SK-N-SH (cell line): Measurements from ENCODE around the gene MYBBP1A. TPM values are rescaled to one million over a fixed set of nuclear protein-coding genes. Genes with fewer than 3 reads are reported as not detected.

Experiments used
- CTCF ChIA-PET: fragments of 300-600, 350-600 bp; formaldehyde crosslinking; extraction: SDS; loops from one replicate; lab custom pipeline; 2021; lab: Yijun Ruan, JAX
- POLR2A ChIA-PET: fragments of 350-600 bp; sonication (Branson Sonifier 250); formaldehyde crosslinking; extraction: SDS; loops from one replicate; lab custom pipeline; 2020; ENCODE audit warnings: antibody characterized with exemption, inconsistent platforms; lab: Yijun Ruan, JAX
- DNase-seq: peaks from one replicate; pipeline ENCODE4 v3.0.0; 2012
- H2AFZ ChIP-seq: fragments of 200-600 bp; sonication (generic); 2 replicates; pipeline ENCODE4 v1.8.1; 2016; ENCODE audit warnings: antibody characterized with exemption, mild to moderate bottlenecking, low read depth
- H3F3A ChIP-seq: fragments of 200-600 bp; sonication (generic); replicated peaks from 2 replicates; pipeline ENCODE3; 2016; ENCODE audit warnings: antibody characterized with exemption, mild to moderate bottlenecking; ENCODE audit not compliant: insufficient read depth
- H3K27ac ChIP-seq, 2 experiments: fragments of 200-500 bp in 1 of 2; fragments of 200-600 bp in 1 of 2; sonication (Bioruptor generic) in 1 of 2; sonication (generic), shearing (Covaris generic) in 1 of 2; 2 replicates each; pipeline versions ENCODE4 v1.5.1 to v1.6.1; 2014 to 2016; ENCODE audit warnings: low read depth in 2 of 2, inconsistent platforms in 1 of 2, low read length in 1 of 2, mild to moderate bottlenecking in 1 of 2, mixed read lengths in 1 of 2
- H3K27me3 ChIP-seq: fragments of 200-600 bp; sonication (generic), shearing (Covaris generic); 2 replicates; pipeline ENCODE4 v1.6.1; 2016; ENCODE audit warnings: mixed run types; ENCODE audit not compliant: insufficient read depth
- H3K36me3 ChIP-seq, 2 experiments: fragments of 200-500 bp in 1 of 2; fragments of 200-600 bp in 1 of 2; sonication (Bioruptor generic) in 1 of 2; sonication (generic) in 1 of 2; replicated peaks in 1 of 2; 2 replicates each; pipeline versions ENCODE3 to v1.5.1; 2014 to 2016; ENCODE audit warnings: low read length in 1 of 2, mild to moderate bottlenecking in 1 of 2; ENCODE audit not compliant: insufficient read depth in 2 of 2, control insufficient read depth in 1 of 2
- H3K4me1 ChIP-seq, 2 experiments: fragments of 200-500 bp in 1 of 2; fragments of 200-600 bp in 1 of 2; sonication (Bioruptor generic) in 1 of 2; sonication (generic), shearing (Covaris generic) in 1 of 2; 2 replicates each; pipeline versions ENCODE4 v1.5.1 to v1.6.1; 2014 to 2016; ENCODE audit warnings: low read depth in 1 of 2, low read length in 1 of 2, mixed run types in 1 of 2; ENCODE audit not compliant: insufficient read depth in 2 of 2, control insufficient read depth in 1 of 2
- H3K4me2 ChIP-seq: fragments of 200-600 bp; sonication (generic), shearing (Covaris generic); 2 replicates; pipeline ENCODE4 v1.6.1; 2017; ENCODE audit warnings: mixed run types
- H3K4me3 ChIP-seq, 2 experiments: fragments of 200-500 bp in 1 of 2; fragments of 200-600 bp in 1 of 2; sonication (Bioruptor generic) in 1 of 2; sonication (generic), shearing (Covaris generic) in 1 of 2; 2 replicates each; pipeline versions ENCODE4 v1.5.1 to v1.8.1; 2014 to 2016; ENCODE audit warnings: low read depth in 2 of 2, inconsistent platforms in 1 of 2, low read length in 1 of 2, mild to moderate bottlenecking in 1 of 2, mixed read lengths in 1 of 2, moderate library complexity in 1 of 2
- H3K79me2 ChIP-seq: fragments of 200-600 bp; sonication (generic); 2 replicates; pipeline ENCODE4 v1.8.1; 2017; ENCODE audit warnings: mild to moderate bottlenecking; ENCODE audit not compliant: insufficient read depth
- H3K9ac ChIP-seq: fragments of 200-600 bp; sonication (generic); 2 replicates; pipeline ENCODE4 v1.6.1; 2017; ENCODE audit warnings: mixed run types
- H3K9me2 ChIP-seq: fragments of 200-600 bp; sonication (generic); 2 replicates; pipeline ENCODE4 v1.6.1; 2017; ENCODE audit warnings: mixed run types
- H3K9me3 ChIP-seq: fragments of 200-600 bp; sonication (generic); 2 replicates; pipeline ENCODE4 v1.6.1; 2017; ENCODE audit warnings: mixed run types, mild to moderate bottlenecking, moderate library complexity
- H4K20me1 ChIP-seq: fragments of 200-600 bp; sonication (generic); 2 replicates; pipeline ENCODE4 v1.6.1; 2017; ENCODE audit warnings: mild to moderate bottlenecking, mixed run types; ENCODE audit not compliant: insufficient read depth
- CHD2 ChIP-seq: fragments of 150-350 bp; IDR thresholded peaks from 2 replicates; pipeline ENCODE4 v1.6.1; 2018; ENCODE audit warnings: low read length; ENCODE audit not compliant: partially characterized antibody
- ELF1 ChIP-seq: IDR thresholded peaks from 2 replicates; pipeline ENCODE4 v1.4.0; 2012
- FOSL2 ChIP-seq: IDR thresholded peaks from 2 replicates; pipeline ENCODE4 v1.4.0; 2012; ENCODE audit warnings: low read depth, mild to moderate bottlenecking, moderate library complexity, borderline replicate concordance
- GATA2 ChIP-seq: sonication (generic); formaldehyde crosslinking; IDR thresholded peaks from 2 replicates; pipeline ENCODE4 v1.5.0; 2020; ENCODE audit warnings: mild to moderate bottlenecking, missing genetic modification reagents
- MAX ChIP-seq: IDR thresholded peaks from 2 replicates; pipeline ENCODE4 v1.4.0; 2012; ENCODE audit warnings: low read depth
- MEF2A ChIP-seq: IDR thresholded peaks from 2 replicates; pipeline ENCODE4 v1.4.0; 2012; ENCODE audit warnings: low read depth, borderline replicate concordance
- NRF1 ChIP-seq: IDR thresholded peaks from 2 replicates; pipeline ENCODE4 v1.6.1; 2012; ENCODE audit warnings: low read depth, mild to moderate bottlenecking, low read length
- POLR2AphosphoS5 ChIP-seq: IDR thresholded peaks from 2 replicates; pipeline ENCODE4 v1.6.1; 2012; ENCODE audit warnings: low read depth, low read length
- RAD21 ChIP-seq: IDR thresholded peaks from 2 replicates; pipeline ENCODE4 v1.6.1; 2012; ENCODE audit warnings: mild to moderate bottlenecking, low read length
- RCOR1 ChIP-seq: fragments of 150-350 bp; IDR thresholded peaks from 2 replicates; pipeline ENCODE4 v1.6.1; 2017; ENCODE audit warnings: antibody characterized with exemption, low read length
- RXRA ChIP-seq: IDR thresholded peaks from 2 replicates; pipeline ENCODE4 v1.4.0; 2012; ENCODE audit warnings: low read depth, mild to moderate bottlenecking, borderline replicate concordance
- TAF1 ChIP-seq: IDR thresholded peaks from 2 replicates; pipeline ENCODE4 v1.6.1; 2012; ENCODE audit warnings: low read depth, mild to moderate bottlenecking, low read length, moderate library complexity, borderline replicate concordance
- TEAD4 ChIP-seq: IDR thresholded peaks from 2 replicates; pipeline ENCODE4 v1.4.0; 2012; ENCODE audit warnings: mild to moderate bottlenecking, borderline replicate concordance; ENCODE audit not compliant: insufficient read depth
- USF1 ChIP-seq: IDR thresholded peaks from 2 replicates; pipeline ENCODE4 v1.4.0; 2012; ENCODE audit warnings: low read depth, borderline replicate concordance
- YY1 ChIP-seq: IDR thresholded peaks from 2 replicates; pipeline ENCODE4 v1.4.0; 2012; ENCODE audit warnings: low read depth, mild to moderate bottlenecking
- WGBS: methylation state at CpG from one replicate; pipeline ENCODE4 v1.1.6; 2017; ENCODE audit warnings: low lambda C conversion rate; 5-methylcytosine and 5-hydroxymethylcytosine counted together
- polyA plus RNA-seq, 3 experiments: library from polyadenylated mRNA; depleted of rRNA; stranded (reverse); fragments of >200 nt; gene quantifications; 2 replicates each; pipeline ENCODE4 v1.2.3, GENCODE V29; 2012
- TF ChIP-seq, protein P1 (sequence below): fragments of 200-600 bp; sonication (generic); IDR thresholded peaks from 2 replicates; pipeline ENCODE4 v1.6.1; 2017; ENCODE audit warnings: antibody characterized with exemption, mild to moderate bottlenecking, moderate library complexity
- TF ChIP-seq, protein P2 (sequence below): IDR thresholded peaks from 2 replicates; pipeline ENCODE4; 2012
- TF ChIP-seq, protein P3 (sequence below): fragments of 150-350 bp; IDR thresholded peaks from 2 replicates; pipeline ENCODE4 v1.6.1; 2017; ENCODE audit warnings: antibody characterized with exemption, low read length, low read depth, borderline replicate concordance

MYBBP1A gene
- polyA plus RNA-seq, 1 of the 3 experiments (the other 2 are of a cell fraction) = 93.0 TPM

DNA sequence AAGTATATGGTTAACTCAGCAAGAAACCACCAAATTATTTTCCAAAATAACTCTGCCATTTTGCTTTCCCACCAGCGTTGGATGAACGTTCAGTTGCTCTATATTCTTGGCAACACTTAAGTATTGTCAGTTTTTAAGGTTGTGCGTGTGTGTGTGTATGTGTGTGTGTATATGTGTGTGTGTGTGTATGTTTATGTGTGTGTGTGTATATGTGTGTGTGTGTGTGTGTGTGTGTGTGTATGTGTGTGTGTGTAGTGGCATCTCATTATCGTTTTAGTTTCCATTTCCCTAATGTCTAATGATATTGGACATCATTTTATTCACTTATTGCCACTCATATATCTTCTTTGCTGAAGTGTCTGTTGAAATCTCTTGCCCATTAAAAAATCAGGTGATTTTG is 17.9 kb upstream of the MYBBP1A start (continued):
- no peak for TF ChIP-seq TEAD4

DNA sequence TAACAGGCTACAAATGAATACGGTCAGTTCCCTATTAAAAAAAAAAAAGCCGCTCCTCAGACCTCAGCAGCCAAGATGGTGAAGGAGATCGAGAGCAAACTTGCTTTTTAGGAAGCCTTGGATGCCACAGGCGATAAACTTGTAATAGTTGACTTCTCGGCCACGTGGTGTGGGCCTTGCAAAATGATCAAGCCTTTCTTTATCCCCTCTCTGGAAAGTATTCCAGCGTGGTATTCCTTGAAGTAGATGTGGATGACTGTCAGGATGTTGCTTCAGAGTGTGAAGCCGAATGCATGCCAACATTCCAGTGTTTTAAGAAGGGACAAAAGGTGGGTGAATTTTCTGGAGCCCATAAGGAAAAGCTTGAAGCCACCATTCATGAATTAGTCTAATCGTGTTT is 16.9 kb upstream of the MYBBP1A start:
- Histone ChIP-seq H3K27me3 (peaks cover 24% of the 10 kb centered on the region; the same call in 1 of the 2 replicates), H4K20me1 (no peaks in the 10 kb centered on the region), H3F3A (no peaks in the 10 kb centered on the region), H3K9ac (no peak overlapping the region), H2AFZ (no peak overlapping the region), H3K27ac (no peak overlapping the region), H3K9me2 (no peaks in the 10 kb centered on the region), H3K36me3 (no peaks in the 10 kb centered on the region), H3K79me2 (no peaks in the 10 kb centered on the region), H3K4me1 (no peaks in the 10 kb centered on the region), H3K9me3 (no peaks in the 10 kb centered on the region), H3K4me3 (no peak overlapping the region), H3K4me2 (no peak overlapping the region)
- 35% methylated on average over 9 of the region's 9 CpGs for WGBS
- ChIA-PET CTCF (no interaction called here), POLR2A (no interaction called here)
- TF ChIP-seq RXRA (no peak), MEF2A (no peak), TAF1 (no peak), YY1 (no peak), NRF1 (no peak), MAX (no peak)
- TF ChIP-seq, protein P1, sequence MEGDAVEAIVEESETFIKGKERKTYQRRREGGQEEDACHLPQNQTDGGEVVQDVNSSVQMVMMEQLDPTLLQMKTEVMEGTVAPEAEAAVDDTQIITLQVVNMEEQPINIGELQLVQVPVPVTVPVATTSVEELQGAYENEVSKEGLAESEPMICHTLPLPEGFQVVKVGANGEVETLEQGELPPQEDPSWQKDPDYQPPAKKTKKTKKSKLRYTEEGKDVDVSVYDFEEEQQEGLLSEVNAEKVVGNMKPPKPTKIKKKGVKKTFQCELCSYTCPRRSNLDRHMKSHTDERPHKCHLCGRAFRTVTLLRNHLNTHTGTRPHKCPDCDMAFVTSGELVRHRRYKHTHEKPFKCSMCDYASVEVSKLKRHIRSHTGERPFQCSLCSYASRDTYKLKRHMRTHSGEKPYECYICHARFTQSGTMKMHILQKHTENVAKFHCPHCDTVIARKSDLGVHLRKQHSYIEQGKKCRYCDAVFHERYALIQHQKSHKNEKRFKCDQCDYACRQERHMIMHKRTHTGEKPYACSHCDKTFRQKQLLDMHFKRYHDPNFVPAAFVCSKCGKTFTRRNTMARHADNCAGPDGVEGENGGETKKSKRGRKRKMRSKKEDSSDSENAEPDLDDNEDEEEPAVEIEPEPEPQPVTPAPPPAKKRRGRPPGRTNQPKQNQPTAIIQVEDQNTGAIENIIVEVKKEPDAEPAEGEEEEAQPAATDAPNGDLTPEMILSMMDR = no peak
- DNase-seq = no peak

DNA sequence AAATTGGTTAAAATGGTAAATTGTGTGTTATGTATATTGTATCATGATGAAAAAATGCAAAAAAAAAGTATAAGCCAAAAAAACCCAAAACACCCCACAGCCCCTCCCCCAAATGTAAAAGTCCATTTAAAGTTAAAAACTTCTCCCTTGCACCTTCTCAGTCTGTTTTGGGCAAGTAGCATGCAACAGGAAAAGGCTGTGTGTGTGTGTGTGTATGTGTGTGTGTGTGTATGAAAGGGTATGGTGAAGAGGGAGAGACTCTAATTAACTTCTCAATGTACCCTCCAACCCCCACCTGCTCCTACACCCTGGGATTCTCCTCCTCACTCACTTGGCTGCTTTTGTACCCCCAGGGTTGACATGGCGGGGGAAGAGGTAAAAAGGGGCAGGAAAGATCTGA is 14.4 kb upstream of the MYBBP1A start:
- ChIA-PET CTCF (interaction anchor here (0.6 to 6.8 kb wide), 9 partner anchors 12 to 562 kb away, joined by 3 to 237 read pairs (median 4); partner anchors contain the start of gene SMTNL2), POLR2A (no interaction called here)
- Histone ChIP-seq H3K9ac (no peak overlapping the region), H3K27me3 (peaks cover 22% of the 10 kb centered on the region; the same call in 1 of the 2 replicates), H3K79me2 (no peaks in the 10 kb centered on the region), H3K9me3 (no peaks in the 10 kb centered on the region), H2AFZ (no peak overlapping the region), H3K4me1 (no peaks in the 10 kb centered on the region), H3K4me2 (no peak overlapping the region), H3K27ac (no peak overlapping the region), H3K4me3 (no peak overlapping the region), H3F3A (no peaks in the 10 kb centered on the region), H3K9me2 (no peaks in the 10 kb centered on the region), H3K36me3 (no peaks in the 10 kb centered on the region), H4K20me1 (no peaks in the 10 kb centered on the region)
- WGBS = 92% methylated on average over 1 of the region's 1 CpG
- no peak for DNase-seq
- TF ChIP-seq GATA2 (CRISPR knock-in tag) = no peak
- no peak for TF ChIP-seq FOSL2
- TF ChIP-seq, protein P2, sequence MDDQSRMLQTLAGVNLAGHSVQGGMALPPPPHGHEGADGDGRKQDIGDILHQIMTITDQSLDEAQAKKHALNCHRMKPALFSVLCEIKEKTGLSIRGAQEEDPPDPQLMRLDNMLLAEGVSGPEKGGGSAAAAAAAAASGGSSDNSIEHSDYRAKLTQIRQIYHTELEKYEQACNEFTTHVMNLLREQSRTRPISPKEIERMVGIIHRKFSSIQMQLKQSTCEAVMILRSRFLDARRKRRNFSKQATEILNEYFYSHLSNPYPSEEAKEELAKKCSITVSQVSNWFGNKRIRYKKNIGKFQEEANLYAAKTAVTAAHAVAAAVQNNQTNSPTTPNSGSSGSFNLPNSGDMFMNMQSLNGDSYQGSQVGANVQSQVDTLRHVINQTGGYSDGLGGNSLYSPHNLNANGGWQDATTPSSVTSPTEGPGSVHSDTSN = no peak
- TF ChIP-seq CHD2 = no peak
- no peak for TF ChIP-seq RCOR1
- no peak for TF ChIP-seq ELF1
- TF ChIP-seq YY1 = no peak
- TF ChIP-seq POLR2AphosphoS5 = no peak
- no peak for TF ChIP-seq TEAD4
- no peak for TF ChIP-seq USF1
- TF ChIP-seq, protein P3, sequence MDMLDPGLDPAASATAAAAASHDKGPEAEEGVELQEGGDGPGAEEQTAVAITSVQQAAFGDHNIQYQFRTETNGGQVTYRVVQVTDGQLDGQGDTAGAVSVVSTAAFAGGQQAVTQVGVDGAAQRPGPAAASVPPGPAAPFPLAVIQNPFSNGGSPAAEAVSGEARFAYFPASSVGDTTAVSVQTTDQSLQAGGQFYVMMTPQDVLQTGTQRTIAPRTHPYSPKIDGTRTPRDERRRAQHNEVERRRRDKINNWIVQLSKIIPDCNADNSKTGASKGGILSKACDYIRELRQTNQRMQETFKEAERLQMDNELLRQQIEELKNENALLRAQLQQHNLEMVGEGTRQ = no peak
- TF ChIP-seq RAD21 = no peak
- TF ChIP-seq MEF2A = no peak
